Central memory CD8-positive, alpha-beta T cell (primary cell): Measurements from ENCODE around the gene RNF144B.

Source experiments
- ATAC-seq: fragments of 150-1000 bp; cut with Tn5 transposase; replicated peaks from 2 replicates; pipeline ENCODE4 v1.10.0; 2022; ENCODE audit warnings: mild to moderate bottlenecking, moderate FRiP score, moderate number of reproducible peaks; ENCODE audit not compliant: poor library complexity, severe bottlenecking; ENCODE audit errors: extremely low read depth
- DNase-seq, 2 donors: peaks; one replicate each; pipeline ENCODE4 v3.0.0; 2021; ENCODE audit warnings: low spot score in 2 of 2
- H3K27ac Mint-ChIP-seq: one replicate; pipeline ENCODE4 v1.8.0; 2022; ENCODE audit warnings: low read depth, mild to moderate bottlenecking, moderate library complexity, mixed read lengths
- H3K27me3 Mint-ChIP-seq: one replicate; pipeline ENCODE4 v1.8.0; 2022; ENCODE audit warnings: mixed read lengths
- H3K36me3 Mint-ChIP-seq: one replicate; pipeline ENCODE4 v1.8.0; 2022; ENCODE audit warnings: mild to moderate bottlenecking, moderate library complexity, mixed read lengths; ENCODE audit not compliant: insufficient read depth
- H3K4me1 Mint-ChIP-seq: one replicate; pipeline ENCODE4 v1.8.0; 2022; ENCODE audit warnings: mixed read lengths
- H3K4me3 Mint-ChIP-seq: one replicate; pipeline ENCODE4 v1.8.0; 2022; ENCODE audit warnings: mild to moderate bottlenecking, moderate library complexity, mixed read lengths
- H3K9me3 Mint-ChIP-seq: one replicate; pipeline ENCODE4 v1.8.0; 2022; ENCODE audit warnings: mixed read lengths

RNF144B gene

GRCh38 chr6:18416341-18416679 lies 29.2 kb downstream of the RNF144B start:
- Mint-ChIP-seq H3K4me1 (no peaks in the 10 kb centered on the region), H3K27me3 (no peaks in the 10 kb centered on the region), H3K36me3 (peaks cover 2% of the 10 kb centered on the region), H3K9me3 (peaks cover 5% of the 10 kb centered on the region), H3K27ac (no peak overlapping the region), H3K4me3 (no peak overlapping the region)
- DNase-seq (no peak), ATAC-seq (no peak)

GRCh38 chr6:18420328-18420727 lies 33.2 kb downstream of the RNF144B start:
- DNase-seq (no peak), ATAC-seq (no peak)
- H3K4me1 Mint-ChIP-seq: no peaks in the 10 kb centered on the region

GRCh38 chr6:18422136-18422535 lies 35.0 kb downstream of the RNF144B start:
- Mint-ChIP-seq H3K9me3 (no peaks in the 10 kb centered on the region), H3K4me3 (no peak overlapping the region), H3K4me1 (no peaks in the 10 kb centered on the region), H3K36me3 (no peaks in the 10 kb centered on the region), H3K27me3 (no peaks in the 10 kb centered on the region), H3K27ac (no peak overlapping the region)
- ATAC-seq: no peak
- no peak for DNase-seq

More at GRCh38 chr6:18420328-18420727, 33.2 kb downstream of the RNF144B start:
- Mint-ChIP-seq H3K27ac (no peak overlapping the region), H3K36me3 (peaks cover 2% of the 10 kb centered on the region), H3K9me3 (peaks cover 5% of the 10 kb centered on the region), H3K27me3 (no peaks in the 10 kb centered on the region), H3K4me3 (no peak overlapping the region)

- no peak overlapping the region for H3K27ac Mint-ChIP-seq
- H3K27me3 Mint-ChIP-seq: no peaks in the 10 kb centered on the region
- DNase-seq: no peak
- no peak for ATAC-seq
- no peaks in the 10 kb centered on the region for H3K36me3 Mint-ChIP-seq
- no peaks in the 10 kb centered on the region for H3K9me3 Mint-ChIP-seq
- H3K4me1 Mint-ChIP-seq: no peaks in the 10 kb centered on the region
- H3K4me3 Mint-ChIP-seq: no peak overlapping the region
Measured at GRCh38 chr6:18423426-18423825, 36.3 kb downstream of the RNF144B start.

- H3K36me3 Mint-ChIP-seq: no peaks in the 10 kb centered on the region
- no peak overlapping the region for H3K27ac Mint-ChIP-seq
- ATAC-seq (no peak), DNase-seq (no peak)
- H3K4me1 Mint-ChIP-seq: no peaks in the 10 kb centered on the region
- H3K9me3 Mint-ChIP-seq: no peaks in the 10 kb centered on the region
- no peaks in the 10 kb centered on the region for H3K27me3 Mint-ChIP-seq
- H3K4me3 Mint-ChIP-seq: no peak overlapping the region
Measured at GRCh38 chr6:18424201-18424600, 37.1 kb downstream of the RNF144B start.

GRCh38 chr6:18425218-18425617 lies 38.1 kb downstream of the RNF144B start:
- ATAC-seq (no peak), DNase-seq (no peak)
- no peaks in the 10 kb centered on the region for H3K27me3 Mint-ChIP-seq
- no peaks in the 10 kb centered on the region for H3K9me3 Mint-ChIP-seq
- no peaks in the 10 kb centered on the region for H3K4me1 Mint-ChIP-seq
- H3K36me3 Mint-ChIP-seq: no peaks in the 10 kb centered on the region
- no peak overlapping the region for H3K27ac Mint-ChIP-seq
- no peak overlapping the region for H3K4me3 Mint-ChIP-seq

- Mint-ChIP-seq H3K27me3 (no peaks in the 10 kb centered on the region), H3K27ac (no peak overlapping the region), H3K4me1 (no peaks in the 10 kb centered on the region), H3K9me3 (no peaks in the 10 kb centered on the region), H3K36me3 (no peaks in the 10 kb centered on the region), H3K4me3 (no peak overlapping the region)
- DNase-seq (no peak), ATAC-seq (no peak)
Measured at GRCh38 chr6:18427296-18427695, 40.1 kb downstream of the RNF144B start.

GRCh38 chr6:18429655-18430297 lies 42.6 kb downstream of the RNF144B start:
- Mint-ChIP-seq H3K9me3 (no peaks in the 10 kb centered on the region), H3K27me3 (no peaks in the 10 kb centered on the region), H3K27ac (no peak overlapping the region), H3K4me1 (no peaks in the 10 kb centered on the region), H3K4me3 (no peak overlapping the region), H3K36me3 (no peaks in the 10 kb centered on the region)
- ATAC-seq: no peak
- DNase-seq: no peak

- no peaks in the 10 kb centered on the region for H3K4me1 Mint-ChIP-seq
Measured at GRCh38 chr6:18431581-18431980, 44.4 kb downstream of the RNF144B start.

GRCh38 chr6:18432180-18432579 lies 45.0 kb downstream of the RNF144B start:
- Mint-ChIP-seq H3K4me1 (no peaks in the 10 kb centered on the region), H3K27me3 (no peaks in the 10 kb centered on the region), H3K36me3 (no peaks in the 10 kb centered on the region), H3K9me3 (no peaks in the 10 kb centered on the region), H3K27ac (no peak overlapping the region), H3K4me3 (no peak overlapping the region)
- DNase-seq: no peak
- ATAC-seq: no peak

More at GRCh38 chr6:18431581-18431980, 44.4 kb downstream of the RNF144B start:
- no peaks in the 10 kb centered on the region for H3K27me3 Mint-ChIP-seq
- no peaks in the 10 kb centered on the region for H3K9me3 Mint-ChIP-seq
- ATAC-seq (no peak), DNase-seq (no peak)
- H3K36me3 Mint-ChIP-seq: no peaks in the 10 kb centered on the region
- no peak overlapping the region for H3K27ac Mint-ChIP-seq
- no peak overlapping the region for H3K4me3 Mint-ChIP-seq

GRCh38 chr6:18432619-18433018 lies 45.5 kb downstream of the RNF144B start:
- Mint-ChIP-seq H3K27ac (no peak overlapping the region), H3K4me1 (no peaks in the 10 kb centered on the region), H3K36me3 (no peaks in the 10 kb centered on the region), H3K27me3 (no peaks in the 10 kb centered on the region), H3K9me3 (no peaks in the 10 kb centered on the region), H3K4me3 (no peak overlapping the region)
- no peak for DNase-seq
- ATAC-seq: no peak

- Mint-ChIP-seq H3K9me3 (no peaks in the 10 kb centered on the region), H3K4me3 (no peak overlapping the region), H3K27ac (no peak overlapping the region), H3K36me3 (no peaks in the 10 kb centered on the region), H3K4me1 (no peaks in the 10 kb centered on the region), H3K27me3 (no peaks in the 10 kb centered on the region)
- ATAC-seq (no peak), DNase-seq (no peak)
Measured at GRCh38 chr6:18433059-18433458, 45.9 kb downstream of the RNF144B start.

GRCh38 chr6:18436341-18436740 lies 49.2 kb downstream of the RNF144B start:
- Mint-ChIP-seq H3K36me3 (no peaks in the 10 kb centered on the region), H3K27ac (no peak overlapping the region), H3K9me3 (no peaks in the 10 kb centered on the region), H3K4me3 (no peak overlapping the region), H3K4me1 (peaks cover 6% of the 10 kb centered on the region), H3K27me3 (no peaks in the 10 kb centered on the region)
- no peak for ATAC-seq
- no peak for DNase-seq

- H3K27me3 Mint-ChIP-seq: no peaks in the 10 kb centered on the region
- ATAC-seq (no peak), DNase-seq (no peak)
- H3K4me3 Mint-ChIP-seq: no peak overlapping the region
- H3K36me3 Mint-ChIP-seq: no peaks in the 10 kb centered on the region
- no peak overlapping the region for H3K27ac Mint-ChIP-seq
- H3K9me3 Mint-ChIP-seq: no peaks in the 10 kb centered on the region
- H3K4me1 Mint-ChIP-seq: peaks cover 6% of the 10 kb centered on the region
Measured at GRCh38 chr6:18439581-18439980, 52.4 kb downstream of the RNF144B start.
